PC-3 (cell line): Measurements from ENCODE around the gene CTNNA3.

Experiments
- CTCF ChIP-seq: fragments of 300-600 bp; sonication (generic); conservative IDR thresholded peaks from 2 replicates; pipeline ENCODE4 v1.5.1; 2017; ENCODE audit warnings: antibody characterized with exemption, low read depth, mild to moderate bottlenecking, low read length
- EZH2 ChIP-seq: fragments of 300-600 bp; sonication (generic); IDR thresholded peaks from one replicate; pipeline ENCODE4 v1.6.1; 2017; ENCODE audit warnings: antibody characterized with exemption, mild to moderate bottlenecking, low read length; ENCODE audit not compliant: unreplicated experiment
- EZH2phosphoT487 ChIP-seq: fragments of 300-600 bp; sonication (generic); IDR thresholded peaks from 2 replicates; pipeline ENCODE4 v1.6.1; 2018; ENCODE audit warnings: mild to moderate bottlenecking, antibody characterized with exemption, low read length, borderline replicate concordance

GRCh38 chr10:67095531-67095930, 600.5 kb downstream of the CTNNA3 start:
- no peak for TF ChIP-seq CTCF
- no peak for TF ChIP-seq EZH2phosphoT487
- TF ChIP-seq EZH2, result no peak
